IgD-negative memory B cell (primary cell): ENCODE results near the gene CFAP77. TPM values are rescaled to one million over a fixed set of nuclear protein-coding genes. Genes with fewer than 3 reads are reported as not detected.
A peak's percentile ranks its signal among the peaks of the same experiment; 100 is the strongest.

Experiments used
- H3K27ac Mint-ChIP-seq, 3 donors: one replicate each; pipeline ENCODE4 v1.8.0; 2020 to 2022; ENCODE audit warnings: mild to moderate bottlenecking in 3 of 3, mixed read lengths in 3 of 3, moderate library complexity in 1 of 3
- H3K27me3 Mint-ChIP-seq: one replicate; pipeline ENCODE4 v1.8.0; 2021; ENCODE audit warnings: mixed read lengths
- H3K36me3 Mint-ChIP-seq: one replicate; pipeline ENCODE4 v1.8.0; 2020; ENCODE audit warnings: mild to moderate bottlenecking, mixed read lengths
- H3K4me1 Mint-ChIP-seq, 3 donors: one replicate each; pipeline ENCODE4 v1.8.0; 2020 to 2022; ENCODE audit warnings: mixed read lengths in 3 of 3, mild to moderate bottlenecking in 1 of 3
- H3K4me3 Mint-ChIP-seq, 4 donors: one replicate each; pipeline ENCODE4 v1.8.0; 2020 to 2022; ENCODE audit warnings: mild to moderate bottlenecking in 4 of 4, mixed read lengths in 4 of 4, moderate library complexity in 3 of 4
- H3K9me3 Mint-ChIP-seq, 3 donors: one replicate each; pipeline ENCODE4 v1.8.0; 2020 to 2021; ENCODE audit warnings: mixed read lengths in 3 of 3, mild to moderate bottlenecking in 1 of 3
- polyA plus RNA-seq: library from polyadenylated mRNA; unstranded; fragments of 300-500 nt; fragmentation: Illumina TruSeq; gene quantifications from one replicate; pipeline ENCODE4 v1.2.3, GENCODE V29; 2021

Gene CFAP77
- polyA plus RNA-seq, 1 donor from 2014 or later, result not detected

GRCh38 chr9:132591751-132592314 is 181.8 kb downstream of the CFAP77 start:
- Mint-ChIP-seq H3K27me3 (peaks cover 24% of the 10 kb centered on the region), H3K36me3 (peaks cover 6% of the 10 kb centered on the region), H3K4me3 (peak overlapping the region in 1 of 4 donors; percentile 4), H3K9me3 (no peaks in the 10 kb centered on the region), H3K27ac (peak overlapping the region in 1 of 3 donors; percentile 83), H3K4me1 (peaks cover 2 to 5% (median 4%) of the 10 kb centered on the region in 3 donors)

DNA sequence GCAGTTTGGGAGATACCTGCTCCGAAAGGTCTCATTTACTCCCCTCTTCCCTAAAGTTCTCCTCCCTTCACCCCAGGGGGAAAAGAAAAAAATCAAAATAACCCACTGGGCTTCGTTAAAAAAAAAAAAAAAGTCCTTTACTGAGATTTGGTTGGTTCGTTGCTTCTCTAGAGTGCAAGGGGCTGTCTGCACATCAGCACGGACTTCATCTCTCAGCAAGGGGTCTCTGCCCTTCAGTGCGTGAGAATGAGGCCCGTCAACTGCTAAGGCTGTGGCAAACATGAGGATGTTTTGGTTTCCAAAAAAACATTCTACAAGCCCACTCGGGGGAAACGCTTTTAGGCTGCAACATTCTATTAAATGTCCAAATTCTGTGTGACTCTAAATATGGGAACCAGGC is 182.4 kb downstream of the CFAP77 start:
- Mint-ChIP-seq H3K4me3 (peak overlapping the region in 1 of 4 donors; percentile 4), H3K9me3 (no peaks in the 10 kb centered on the region), H3K27ac (peak overlapping the region in 1 of 3 donors; percentile 83), H3K4me1 (peaks cover 2 to 5% (median 4%) of the 10 kb centered on the region in 3 donors), H3K36me3 (peaks cover 6% of the 10 kb centered on the region), H3K27me3 (peaks cover 23% of the 10 kb centered on the region)

GRCh38 chr9:132594412-132594811 is 184.4 kb downstream of the CFAP77 start:
- Mint-ChIP-seq H3K4me1 (no peaks in the 10 kb centered on the region), H3K36me3 (peaks cover 11% of the 10 kb centered on the region), H3K27me3 (peaks cover 17% of the 10 kb centered on the region), H3K9me3 (no peaks in the 10 kb centered on the region), H3K27ac (no peak overlapping the region), H3K4me3 (no peak overlapping the region)

DNA sequence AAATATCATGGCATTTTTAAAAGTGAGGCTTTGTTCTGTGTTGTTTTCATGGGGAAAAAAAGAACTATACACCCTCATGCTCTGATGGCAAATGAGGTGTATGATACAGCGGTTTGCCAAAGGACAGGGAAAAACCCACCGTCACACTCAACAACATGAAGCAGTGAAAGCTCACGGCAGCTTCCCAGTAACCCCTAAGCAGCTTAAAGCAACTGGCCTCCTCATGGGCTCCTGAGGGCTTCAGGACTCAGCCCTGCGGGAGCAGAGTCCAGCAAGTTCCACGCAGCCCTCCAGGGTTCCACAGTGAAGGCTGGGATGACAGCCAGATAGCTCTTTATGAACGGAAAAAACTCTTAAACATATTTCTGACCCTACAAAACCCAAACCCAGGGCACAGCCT is 185.3 kb downstream of the CFAP77 start:
- Mint-ChIP-seq H3K27ac (peak overlapping the region in 1 of 3 donors; percentile 27), H3K36me3 (peaks cover 11% of the 10 kb centered on the region), H3K9me3 (no peaks in the 10 kb centered on the region), H3K27me3 (peaks cover 13% of the 10 kb centered on the region), H3K4me3 (no peak overlapping the region), H3K4me1 (no peaks in the 10 kb centered on the region)

GRCh38 chr9:132596200-132596599 is 186.2 kb downstream of the CFAP77 start:
- Mint-ChIP-seq H3K27me3 (peaks cover 7% of the 10 kb centered on the region), H3K4me1 (no peaks in the 10 kb centered on the region), H3K36me3 (peaks cover 11% of the 10 kb centered on the region), H3K27ac (no peak overlapping the region), H3K4me3 (no peak overlapping the region), H3K9me3 (no peaks in the 10 kb centered on the region)

DNA sequence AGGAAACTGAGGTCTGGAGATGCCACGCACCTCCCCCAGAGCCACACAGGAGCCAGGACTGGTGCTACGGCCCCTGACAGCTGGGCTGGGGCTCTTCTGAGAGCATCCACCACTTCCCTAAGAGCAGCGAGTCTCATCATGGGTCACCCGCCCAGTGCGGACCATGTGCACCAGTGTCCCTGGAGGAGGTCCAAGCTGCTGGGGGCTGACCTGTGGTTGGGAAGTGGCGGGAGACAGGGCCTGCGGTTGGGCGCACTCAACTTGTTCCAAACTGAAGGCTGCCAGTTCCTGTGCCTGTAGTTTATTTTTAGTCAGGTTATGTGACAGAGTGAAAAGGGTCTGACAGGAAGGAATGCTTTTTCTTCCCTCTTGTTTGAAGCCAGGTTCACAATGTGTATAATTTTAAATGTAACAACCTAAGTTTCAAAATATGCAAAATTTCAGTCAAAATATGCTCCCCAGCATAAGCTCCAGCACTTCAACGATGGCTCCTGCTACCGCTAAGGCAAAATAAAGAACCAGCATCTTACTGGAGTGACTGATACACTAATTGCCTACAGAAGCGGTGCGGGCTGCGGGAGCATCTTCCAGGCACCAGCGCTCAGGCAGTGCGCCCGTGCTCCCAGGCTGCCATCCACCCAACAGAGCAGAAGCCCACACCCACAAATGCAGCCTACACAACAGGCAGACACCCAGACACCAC is 187.2 kb downstream of the CFAP77 start:
- Mint-ChIP-seq H3K4me1 (no peaks in the 10 kb centered on the region), H3K4me3 (no peak overlapping the region), H3K27me3 (peaks cover 1% of the 10 kb centered on the region), H3K27ac (no peak overlapping the region), H3K36me3 (peaks cover 11% of the 10 kb centered on the region), H3K9me3 (no peaks in the 10 kb centered on the region)

DNA sequence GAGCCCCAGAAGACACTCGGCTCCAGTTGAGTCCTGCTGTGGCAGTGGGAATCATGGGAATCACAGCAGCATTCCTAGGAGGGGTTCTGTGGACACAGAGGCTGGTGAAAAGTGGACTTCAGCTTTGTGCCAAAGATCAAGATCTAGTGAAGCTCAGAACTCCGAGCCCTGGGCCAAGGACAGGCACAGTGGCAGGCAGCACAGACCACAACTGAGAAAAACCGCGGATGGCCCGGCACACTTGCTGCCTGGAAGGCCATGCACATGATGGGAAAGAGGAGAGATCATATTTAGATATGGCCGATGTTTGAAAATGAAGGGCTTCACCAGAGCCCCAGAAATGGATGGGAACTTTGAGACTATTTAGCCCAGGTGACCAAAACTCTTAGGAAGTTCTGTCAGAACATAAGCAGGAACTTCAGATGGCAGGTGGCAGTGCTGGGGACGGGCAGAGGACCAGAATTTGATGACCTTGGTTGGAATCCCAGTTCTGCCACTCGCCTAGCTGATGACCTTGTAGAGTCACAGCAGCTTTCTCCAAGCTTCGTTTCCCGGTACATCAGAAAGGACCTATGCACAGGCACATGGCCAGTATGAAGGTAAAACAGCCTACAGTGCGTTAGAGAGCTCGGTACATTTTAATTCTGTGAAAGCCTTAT is 190.4 kb downstream of the CFAP77 start:
- H3K36me3 Mint-ChIP-seq, result peaks cover 18% of the 10 kb centered on the region
- peak overlapping the region in 1 of 4 donors; percentile 33 for H3K4me3 Mint-ChIP-seq
- H3K4me1 Mint-ChIP-seq, result peaks cover 0 to 3% (median 0%) of the 10 kb centered on the region in 3 donors
- no peaks in the 10 kb centered on the region for H3K27me3 Mint-ChIP-seq
- no peak overlapping the region for H3K27ac Mint-ChIP-seq
- H3K9me3 Mint-ChIP-seq, result no peaks in the 10 kb centered on the region

- peaks cover 0 to 3% (median 0%) of the 10 kb centered on the region in 3 donors for H3K4me1 Mint-ChIP-seq
- no peak overlapping the region for H3K4me3 Mint-ChIP-seq
- no peak overlapping the region for H3K27ac Mint-ChIP-seq
- no peaks in the 10 kb centered on the region for H3K9me3 Mint-ChIP-seq
- no peaks in the 10 kb centered on the region for H3K27me3 Mint-ChIP-seq
- peaks cover 14% of the 10 kb centered on the region for H3K36me3 Mint-ChIP-seq
Observed at GRCh38 chr9:132602207-132602606, 192.2 kb downstream of the CFAP77 start.

DNA sequence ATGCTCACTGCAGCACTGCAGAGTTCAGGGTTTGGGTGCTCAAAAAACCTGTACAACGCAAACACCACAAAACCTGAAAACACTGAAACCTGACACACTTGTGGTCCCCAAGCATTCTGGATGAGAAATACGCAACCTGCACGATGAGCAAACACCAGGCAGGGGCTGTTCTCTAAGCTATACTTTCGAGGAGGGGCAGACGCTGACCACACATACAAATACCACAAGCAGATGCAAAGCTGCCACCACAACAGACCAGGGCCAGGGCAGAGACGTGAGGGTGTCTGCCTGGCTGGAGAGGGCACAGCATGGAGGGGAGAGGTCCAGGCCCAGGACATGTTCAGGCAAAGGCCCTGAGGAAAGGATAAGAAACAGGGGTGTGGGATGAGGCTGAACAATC is 195.4 kb downstream of the CFAP77 start:
- Mint-ChIP-seq H3K9me3 (no peaks in the 10 kb centered on the region), H3K36me3 (peaks cover 11% of the 10 kb centered on the region)

GRCh38 chr9:132606066-132606465 is 196.1 kb downstream of the CFAP77 start:
- H3K9me3 Mint-ChIP-seq, result no peaks in the 10 kb centered on the region
- H3K36me3 Mint-ChIP-seq, result peaks cover 17% of the 10 kb centered on the region
- peaks cover 0 to 3% (median 0%) of the 10 kb centered on the region in 3 donors for H3K4me1 Mint-ChIP-seq
- H3K27ac Mint-ChIP-seq, result no peak overlapping the region
- no peaks in the 10 kb centered on the region for H3K27me3 Mint-ChIP-seq
- no peak overlapping the region for H3K4me3 Mint-ChIP-seq

More for the DNA sequence above, 195.4 kb downstream of the CFAP77 start:
- no peak overlapping the region for H3K27ac Mint-ChIP-seq
- H3K4me1 Mint-ChIP-seq, result peaks cover 0 to 3% (median 0%) of the 10 kb centered on the region in 3 donors
- H3K4me3 Mint-ChIP-seq, result no peak overlapping the region
- H3K27me3 Mint-ChIP-seq, result no peaks in the 10 kb centered on the region

- H3K9me3 Mint-ChIP-seq, result no peaks in the 10 kb centered on the region
- no peaks in the 10 kb centered on the region for H3K27me3 Mint-ChIP-seq
- H3K36me3 Mint-ChIP-seq, result peaks cover 10% of the 10 kb centered on the region
- H3K4me1 Mint-ChIP-seq, result no peaks in the 10 kb centered on the region
- H3K27ac Mint-ChIP-seq, result no peak overlapping the region
- no peak overlapping the region for H3K4me3 Mint-ChIP-seq
Observed at GRCh38 chr9:132609184-132609583, 199.2 kb downstream of the CFAP77 start.

- Mint-ChIP-seq H3K27ac (no peak overlapping the region), H3K27me3 (no peaks in the 10 kb centered on the region), H3K9me3 (no peaks in the 10 kb centered on the region), H3K4me1 (no peaks in the 10 kb centered on the region), H3K4me3 (no peak overlapping the region), H3K36me3 (peaks cover 13% of the 10 kb centered on the region)
Observed at GRCh38 chr9:132609829-132610228, 199.8 kb downstream of the CFAP77 start.

DNA sequence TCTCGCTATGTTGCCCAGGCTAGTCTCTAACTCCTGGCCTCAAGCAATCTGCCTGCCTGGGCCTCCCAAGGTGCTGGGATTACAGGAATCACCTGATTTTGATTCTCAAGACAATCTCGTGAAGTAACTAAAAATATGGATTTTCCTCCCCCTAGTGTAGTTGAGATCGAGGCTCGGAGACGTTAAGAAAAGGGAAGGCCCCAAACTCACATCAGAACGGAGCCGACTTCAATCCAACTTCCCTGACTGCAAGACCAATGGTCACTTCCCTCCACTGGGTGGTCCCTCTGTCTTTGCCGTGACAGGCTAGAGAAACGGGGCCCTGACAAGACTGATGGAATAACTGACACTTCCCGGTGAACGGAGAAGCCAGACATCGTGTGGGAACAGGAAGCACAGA is 200.7 kb downstream of the CFAP77 start:
- H3K27ac Mint-ChIP-seq, result no peak overlapping the region
- H3K4me3 Mint-ChIP-seq, result no peak overlapping the region
- no peaks in the 10 kb centered on the region for H3K27me3 Mint-ChIP-seq
- no peaks in the 10 kb centered on the region for H3K4me1 Mint-ChIP-seq
- H3K9me3 Mint-ChIP-seq, result no peaks in the 10 kb centered on the region
- H3K36me3 Mint-ChIP-seq, result peaks cover 15% of the 10 kb centered on the region

DNA sequence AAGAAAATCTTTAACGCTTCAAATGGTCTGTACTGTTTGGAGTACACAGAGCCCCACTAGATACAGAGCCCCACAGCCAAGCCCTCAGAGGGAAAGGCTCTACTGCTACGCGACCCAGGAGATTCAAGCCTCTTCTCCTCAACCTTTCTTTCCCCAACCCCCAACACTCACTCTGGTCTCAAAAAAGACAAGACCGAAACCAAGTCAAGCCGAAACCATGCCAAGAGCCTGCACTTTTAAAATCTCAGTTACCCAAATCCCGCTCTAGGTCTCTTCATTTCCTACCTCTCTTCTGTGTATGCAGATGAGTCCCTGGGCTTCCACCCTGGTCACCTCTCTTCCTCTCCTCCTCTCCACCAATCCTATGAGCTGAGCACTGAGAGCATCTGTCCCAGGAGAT is 204.3 kb downstream of the CFAP77 start:
- no peak overlapping the region for H3K4me3 Mint-ChIP-seq
- H3K9me3 Mint-ChIP-seq, result no peaks in the 10 kb centered on the region
- no peak overlapping the region for H3K27ac Mint-ChIP-seq
- peaks cover 16% of the 10 kb centered on the region for H3K36me3 Mint-ChIP-seq
- H3K4me1 Mint-ChIP-seq, result peaks cover 0 to 1% (median 0%) of the 10 kb centered on the region in 3 donors
- H3K27me3 Mint-ChIP-seq, result no peaks in the 10 kb centered on the region

DNA sequence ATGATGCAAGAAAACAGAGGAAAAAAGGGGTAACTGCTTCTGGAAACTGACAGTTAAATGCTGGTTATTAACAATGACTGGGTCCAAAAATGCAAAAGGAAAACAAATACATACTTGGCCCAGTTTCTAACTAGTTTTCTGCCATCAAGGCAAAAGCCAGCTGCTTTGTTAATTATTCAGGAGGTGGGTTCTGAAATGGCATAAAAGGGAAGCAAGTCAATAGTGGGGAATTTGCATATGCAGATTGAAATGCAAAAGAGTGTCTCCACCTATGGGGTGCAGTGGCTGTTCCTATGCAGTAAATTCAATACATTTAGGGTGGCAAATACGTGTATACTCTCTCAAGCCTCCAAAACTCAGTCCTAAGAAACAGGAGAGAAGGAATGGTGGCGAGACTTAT is 205.8 kb downstream of the CFAP77 start:
- Mint-ChIP-seq H3K9me3 (no peaks in the 10 kb centered on the region), H3K4me1 (peaks cover 0 to 1% (median 0%) of the 10 kb centered on the region in 3 donors), H3K27ac (peak overlapping the region in 1 of 3 donors; percentile 13), H3K27me3 (no peaks in the 10 kb centered on the region), H3K36me3 (peaks cover 11% of the 10 kb centered on the region), H3K4me3 (no peak overlapping the region)
